BJ (cell line): ENCODE results near the gene BLVRB. TPM values are rescaled to one million over a fixed set of nuclear protein-coding genes. Genes with fewer than 3 reads are reported as not detected.

Experiments used
- CTCF ChIA-PET: fragments of 350-600 bp; formaldehyde crosslinking; extraction: SDS; loops from one replicate; lab custom pipeline; 2021; ENCODE audit warnings: antibody characterized with exemption, inconsistent platforms; lab: Yijun Ruan, JAX
- POLR2A ChIA-PET: fragments of 300-600 bp; sonication (Branson Sonifier 250); formaldehyde crosslinking; extraction: SDS; loops from one replicate; lab custom pipeline; 2021; ENCODE audit warnings: antibody characterized with exemption; lab: Charles Lee
- DNase-seq: peaks from one replicate; pipeline ENCODE4 v3.0.0-alpha.2; 2011; ENCODE audit warnings: low read depth
- H3K27me3 ChIP-seq: 2 replicates; pipeline ENCODE4 v1.6.0; 2011; ENCODE audit warnings: low read length; ENCODE audit not compliant: control insufficient read depth, insufficient read depth
- H3K36me3 ChIP-seq: 2 replicates; pipeline ENCODE4 v1.5.1; 2011; ENCODE audit warnings: low read length; ENCODE audit not compliant: control insufficient read depth, insufficient read depth
- H3K4me3 ChIP-seq: 2 replicates; pipeline ENCODE4 v1.5.1; 2011; ENCODE audit warnings: low read depth, mild to moderate bottlenecking, control low read depth, low read length
- polyA plus RNA-seq: library from polyadenylated mRNA; depleted of rRNA; stranded (reverse); fragments of >200 nt; gene quantifications from 2 replicates; pipeline ENCODE4 v1.2.3, GENCODE V29; 2011
- TF ChIP-seq, protein P1 (sequence below): IDR thresholded peaks from 2 replicates; pipeline ENCODE4 v1.5.1; 2011; ENCODE audit warnings: low read depth, mild to moderate bottlenecking, control low read depth, inconsistent platforms, low read length, moderate library complexity; ENCODE audit not compliant: insufficient read depth

BLVRB gene
- polyA plus RNA-seq, 1 experiment, result 71.4 TPM

DNA sequence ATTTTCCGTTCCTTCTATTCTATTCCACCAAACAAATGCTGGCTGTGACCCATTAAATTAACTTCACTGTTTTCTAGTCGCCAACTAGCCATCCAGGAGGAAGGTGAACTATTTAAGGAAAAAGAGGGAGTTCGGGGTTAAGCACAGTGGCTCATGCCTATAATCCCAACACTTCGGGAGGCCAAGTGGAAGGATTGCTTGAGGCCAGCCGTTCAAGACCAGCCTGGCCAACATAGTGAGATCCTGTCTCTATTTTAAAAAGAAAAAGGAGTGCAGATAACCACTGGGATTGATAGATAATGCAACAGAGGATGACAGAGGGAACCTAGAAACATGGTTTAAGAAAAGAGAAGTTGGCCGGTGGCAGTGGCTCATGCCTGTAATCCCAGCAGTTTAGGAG is 45.9 kb upstream of the BLVRB start:
- no peaks in the 10 kb centered on the region for H3K36me3 ChIP-seq
- no peak overlapping the region for H3K4me3 ChIP-seq
- ChIA-PET POLR2A (no interaction called here), CTCF (interaction anchor here (1.0 kb wide), 2 partner anchors 10 to 47 kb away, joined by 3 to 6 read pairs; no protein-coding TSS in a partner anchor)
- DNase-seq, result no peak
- TF ChIP-seq, protein P1, sequence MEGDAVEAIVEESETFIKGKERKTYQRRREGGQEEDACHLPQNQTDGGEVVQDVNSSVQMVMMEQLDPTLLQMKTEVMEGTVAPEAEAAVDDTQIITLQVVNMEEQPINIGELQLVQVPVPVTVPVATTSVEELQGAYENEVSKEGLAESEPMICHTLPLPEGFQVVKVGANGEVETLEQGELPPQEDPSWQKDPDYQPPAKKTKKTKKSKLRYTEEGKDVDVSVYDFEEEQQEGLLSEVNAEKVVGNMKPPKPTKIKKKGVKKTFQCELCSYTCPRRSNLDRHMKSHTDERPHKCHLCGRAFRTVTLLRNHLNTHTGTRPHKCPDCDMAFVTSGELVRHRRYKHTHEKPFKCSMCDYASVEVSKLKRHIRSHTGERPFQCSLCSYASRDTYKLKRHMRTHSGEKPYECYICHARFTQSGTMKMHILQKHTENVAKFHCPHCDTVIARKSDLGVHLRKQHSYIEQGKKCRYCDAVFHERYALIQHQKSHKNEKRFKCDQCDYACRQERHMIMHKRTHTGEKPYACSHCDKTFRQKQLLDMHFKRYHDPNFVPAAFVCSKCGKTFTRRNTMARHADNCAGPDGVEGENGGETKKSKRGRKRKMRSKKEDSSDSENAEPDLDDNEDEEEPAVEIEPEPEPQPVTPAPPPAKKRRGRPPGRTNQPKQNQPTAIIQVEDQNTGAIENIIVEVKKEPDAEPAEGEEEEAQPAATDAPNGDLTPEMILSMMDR, result no peak
- peaks cover 19% of the 10 kb centered on the region for H3K27me3 ChIP-seq

DNA sequence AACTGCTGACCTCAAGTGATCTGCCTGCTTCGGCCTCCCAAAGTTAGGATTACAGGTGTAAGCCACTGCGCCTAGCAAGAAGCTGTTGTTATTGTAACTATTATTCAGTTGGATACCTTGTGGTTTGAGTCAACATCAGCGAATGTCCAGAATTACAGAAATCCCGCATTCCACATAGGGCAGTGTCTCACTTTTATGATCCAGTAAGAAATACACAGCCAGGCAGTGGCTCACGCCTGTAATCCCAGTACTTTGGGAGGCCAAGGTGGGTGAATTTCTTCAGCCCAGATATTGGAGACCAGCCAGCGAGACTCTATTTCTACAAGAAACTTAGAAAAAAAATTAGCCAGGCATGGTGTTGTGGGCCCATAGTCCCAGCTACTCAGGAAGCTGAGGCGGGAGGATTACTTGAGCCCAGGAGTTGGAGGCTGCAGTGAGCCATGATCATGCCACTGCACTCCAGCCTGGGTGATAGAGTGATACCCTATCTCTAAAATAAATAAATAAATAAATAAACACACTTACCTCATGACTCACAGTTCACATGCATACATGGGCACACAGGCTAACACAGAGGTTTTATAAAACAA is 45.1 kb upstream of the BLVRB start:
- H3K4me3 ChIP-seq, result no peak overlapping the region
- ChIA-PET CTCF (interaction anchor here (1.0 to 1.8 kb wide), 4 partner anchors 13 to 46 kb away, joined by 3 to 5 read pairs (median 3); no protein-coding TSS in a partner anchor), POLR2A (no interaction called here)
- TF ChIP-seq, protein P1, result no peak
- H3K27me3 ChIP-seq, result peaks cover 20% of the 10 kb centered on the region
- DNase-seq, result peak; percentile 6
- H3K36me3 ChIP-seq, result no peaks in the 10 kb centered on the region

DNA sequence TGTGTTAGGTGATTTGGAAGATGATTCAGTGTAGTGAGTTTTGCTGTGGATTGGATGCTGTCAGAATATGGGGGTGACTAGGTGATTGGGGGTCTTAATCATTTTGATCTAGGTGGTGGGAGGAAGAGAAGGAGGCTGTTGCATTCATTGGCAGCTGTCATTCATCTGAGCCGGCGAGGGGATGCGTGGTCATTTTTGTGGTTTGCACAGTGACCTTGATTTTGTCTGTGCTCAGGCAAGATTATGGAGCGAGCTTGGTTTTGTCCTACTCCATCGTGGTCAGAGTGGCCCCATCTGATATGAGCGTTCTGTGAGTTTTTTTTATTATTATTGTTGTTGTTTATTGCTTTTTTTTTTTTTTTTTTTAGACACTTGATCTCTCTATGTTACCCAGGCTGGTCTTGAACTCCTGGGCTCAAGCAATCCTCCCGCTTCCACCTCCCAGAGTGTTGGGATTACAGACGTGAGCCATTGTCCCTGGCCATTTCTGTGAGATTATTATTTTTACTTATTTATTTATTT is 43.3 kb upstream of the BLVRB start:
- ChIA-PET POLR2A (no interaction called here), CTCF (interaction anchor here (1.8 kb wide), 1 partner anchor 14 kb away, joined by 5 read pairs; no protein-coding TSS in a partner anchor)
- TF ChIP-seq, protein P1, result no peak
- peaks cover 13% of the 10 kb centered on the region for H3K27me3 ChIP-seq
- H3K36me3 ChIP-seq, result no peaks in the 10 kb centered on the region
- no peak for DNase-seq
- H3K4me3 ChIP-seq, result no peak overlapping the region

DNA sequence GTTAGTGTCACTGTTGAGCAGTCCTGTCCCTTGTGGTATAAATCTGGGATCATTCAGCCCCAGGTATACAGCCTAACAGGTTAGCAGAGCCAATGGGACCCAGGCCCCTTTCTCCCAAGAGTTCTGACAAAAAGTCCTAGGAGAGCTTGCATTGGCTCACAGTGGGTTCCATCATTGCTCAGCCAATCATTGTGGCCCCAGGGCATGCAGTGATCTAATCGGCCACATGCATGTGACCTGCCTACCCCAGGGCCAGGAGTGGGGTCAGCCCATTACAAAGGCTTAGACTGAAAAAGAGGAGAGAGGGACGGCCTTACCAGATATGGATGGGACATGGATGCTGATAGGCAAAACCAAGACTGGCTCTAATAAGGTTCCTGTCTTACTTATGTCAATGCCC is 42.3 kb upstream of the BLVRB start:
- no peak overlapping the region for H3K4me3 ChIP-seq
- peaks cover 6% of the 10 kb centered on the region for H3K27me3 ChIP-seq
- H3K36me3 ChIP-seq, result no peaks in the 10 kb centered on the region
- ChIA-PET CTCF (no interaction called here), POLR2A (no interaction called here)
- no peak for DNase-seq
- TF ChIP-seq, protein P1, result no peak

DNA sequence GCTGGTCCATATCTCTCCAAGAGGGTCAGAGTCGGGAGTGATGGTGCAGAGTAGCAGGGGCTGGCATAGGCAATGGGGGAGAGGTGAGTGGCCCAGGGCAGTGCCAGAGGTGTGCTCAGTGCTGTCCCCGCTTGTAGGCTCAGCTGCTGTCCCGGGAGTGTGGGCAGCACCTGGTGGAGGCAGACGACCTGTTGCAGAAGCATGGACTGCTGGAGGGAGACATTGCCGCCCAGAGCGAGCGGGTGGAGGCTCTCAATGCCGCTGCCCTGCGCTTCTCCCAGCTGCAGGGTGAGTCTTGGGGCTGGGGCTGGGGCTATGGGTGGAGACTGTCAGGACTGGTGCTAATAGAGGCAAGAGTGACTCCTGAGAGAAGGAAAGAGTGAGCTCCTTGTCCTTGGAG is 40.6 kb upstream of the BLVRB start:
- ChIA-PET CTCF (interaction anchor here (1.1 kb wide), 1 partner anchor 17 kb away, joined by 4 read pairs; no protein-coding TSS in a partner anchor), POLR2A (no interaction called here)
- Histone ChIP-seq H3K4me3 (no peak overlapping the region), H3K36me3 (no peaks in the 10 kb centered on the region), H3K27me3 (peaks cover 1% of the 10 kb centered on the region)
- DNase-seq, result no peak
- TF ChIP-seq, protein P1, result no peak
